Neural crest cell (in vitro differentiated cells): ENCODE measurements around the gene PLOD2. TPM values are rescaled to one million over a fixed set of nuclear protein-coding genes. Genes with fewer than 3 reads are reported as not detected.

Experiments used
- DNase-seq: peaks from one replicate; pipeline ENCODE4 v3.0.0; 2021; ENCODE audit warnings: low read depth, mixed read lengths, low spot score
- H3K27ac Mint-ChIP-seq: one replicate; pipeline ENCODE4 v1.8.0; 2021; ENCODE audit warnings: mild to moderate bottlenecking, mixed read lengths; ENCODE audit not compliant: unreplicated experiment
- H3K27me3 Mint-ChIP-seq: 2 replicates; pipeline ENCODE4 v1.8.0; 2021; ENCODE audit warnings: low read depth, mild to moderate bottlenecking, mixed read lengths
- H3K36me3 Mint-ChIP-seq: 2 replicates; pipeline ENCODE4 v1.8.0; 2021; ENCODE audit warnings: low read depth, mild to moderate bottlenecking, mixed read lengths
- H3K4me1 Mint-ChIP-seq: 2 replicates; pipeline ENCODE4 v1.8.0; 2021; ENCODE audit warnings: mixed read lengths
- H3K4me3 Mint-ChIP-seq: one replicate; pipeline ENCODE4 v1.8.0; 2021; ENCODE audit warnings: mild to moderate bottlenecking, mixed read lengths
- H3K9me3 Mint-ChIP-seq: 2 replicates; pipeline ENCODE4 v1.8.0; 2021; ENCODE audit warnings: mixed read lengths
- CTCF ChIP-seq: fragments of 200-600 bp; sonication (generic); conservative IDR thresholded peaks from 2 replicates; pipeline ENCODE4 v1.5.0; 2021; ENCODE audit warnings: antibody characterized with exemption, mild to moderate bottlenecking
- long read RNA-seq: library from polyadenylated mRNA; unstranded; transcript quantifications from one replicate; pipeline ENCODE4 v2.0.0, GENCODE V29; 2020
- total RNA-seq: library from RNA; stranded (reverse); gene quantifications from 2 replicates; pipeline ENCODE4 v1.2.1, GENCODE V29; 2021

Gene PLOD2
- total RNA-seq: 12.7 and 13.0 TPM in 2 replicates
- long read RNA-seq, transcript PLOD2-210 (2 exons, 761 nt): minor isoform, 7 of 35 reads
- long read RNA-seq, transcript PLOD2-201 (20 exons, 3,732 nt): minor isoform, 7 of 35 reads
- long read RNA-seq, transcript PLOD2-202 (19 exons, 3,665 nt): major isoform, 13 of 35 reads
- long read RNA-seq, partial matches to known transcripts: 6 of 35 reads
- long read RNA-seq, other reads (novel, unspliced or antisense): 1 of 35 reads

DNA sequence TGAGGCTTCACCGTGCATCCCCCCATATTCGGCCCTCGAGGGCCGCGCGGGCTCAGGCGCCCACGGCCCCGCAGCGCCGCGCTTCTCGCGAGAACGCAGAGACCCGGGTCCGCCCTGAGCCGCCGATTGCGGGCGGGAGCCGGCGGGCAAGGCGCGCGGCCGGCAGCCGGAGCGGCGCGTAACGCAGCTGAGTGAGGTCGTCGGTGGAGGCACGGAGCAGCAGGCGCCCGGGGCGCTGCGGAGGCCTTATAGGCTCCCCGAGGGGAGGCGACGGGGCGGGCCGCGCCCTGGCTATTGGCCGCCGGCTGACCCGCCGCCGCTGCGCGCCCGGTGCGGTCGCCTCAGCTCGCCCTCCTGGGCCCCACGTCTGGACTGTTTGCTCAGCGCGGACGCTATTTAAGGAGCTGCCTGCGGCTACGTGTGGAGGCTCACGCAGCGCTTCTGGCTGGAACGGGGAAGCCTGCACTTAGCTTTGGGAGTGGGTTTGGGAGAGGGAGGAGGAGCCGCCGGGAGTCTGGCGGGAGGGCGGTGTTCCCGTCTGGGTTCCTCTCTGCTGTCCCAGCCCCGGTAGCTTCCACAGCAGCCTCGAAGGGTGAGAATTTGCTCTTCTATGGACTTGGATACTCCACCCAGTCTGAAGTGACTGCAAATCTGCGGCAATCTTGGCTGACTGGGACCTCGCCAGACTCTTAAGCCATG is at the start of gene PLOD2:
Gene PLOD2 (minus strand): TSS at position 221 of the 699 bp plus-strand sequence. CDS start 195 bp downstream, at position 26.
- Mint-ChIP-seq H3K27me3 (peaks cover 21% of the 10 kb centered on the region), H3K4me1 (peaks cover 34% of the 10 kb centered on the region), H3K9me3 (peaks cover 3% of the 10 kb centered on the region), H3K4me3 (peak within 1 kb of the TSS; percentile 95), H3K36me3 (peaks cover 3% of the 10 kb centered on the region), H3K27ac (peak within 1 kb of the TSS; percentile 93)
- peak; percentile 51 for DNase-seq
- TF ChIP-seq CTCF: no peak

- peaks cover 7% of the 10 kb centered on the region for H3K9me3 Mint-ChIP-seq
- no peaks in the 10 kb centered on the region for H3K4me1 Mint-ChIP-seq
- H3K36me3 Mint-ChIP-seq: peaks cover 2% of the 10 kb centered on the region
- no peak overlapping the region for H3K4me3 Mint-ChIP-seq
- no peak overlapping the region for H3K27ac Mint-ChIP-seq
- no peak for TF ChIP-seq CTCF
- H3K27me3 Mint-ChIP-seq: no peaks in the 10 kb centered on the region
- no peak for DNase-seq
Observed at GRCh38 chr3:146209371-146209770, 48.4 kb upstream of the PLOD2 start.

- Mint-ChIP-seq H3K4me1 (no peaks in the 10 kb centered on the region), H3K27me3 (no peaks in the 10 kb centered on the region), H3K4me3 (no peak overlapping the region), H3K36me3 (peaks cover 2% of the 10 kb centered on the region), H3K9me3 (peaks cover 4% of the 10 kb centered on the region), H3K27ac (no peak overlapping the region)
- TF ChIP-seq CTCF: no peak
- no peak for DNase-seq
Observed at GRCh38 chr3:146203776-146204175, 42.8 kb upstream of the PLOD2 start.

DNA sequence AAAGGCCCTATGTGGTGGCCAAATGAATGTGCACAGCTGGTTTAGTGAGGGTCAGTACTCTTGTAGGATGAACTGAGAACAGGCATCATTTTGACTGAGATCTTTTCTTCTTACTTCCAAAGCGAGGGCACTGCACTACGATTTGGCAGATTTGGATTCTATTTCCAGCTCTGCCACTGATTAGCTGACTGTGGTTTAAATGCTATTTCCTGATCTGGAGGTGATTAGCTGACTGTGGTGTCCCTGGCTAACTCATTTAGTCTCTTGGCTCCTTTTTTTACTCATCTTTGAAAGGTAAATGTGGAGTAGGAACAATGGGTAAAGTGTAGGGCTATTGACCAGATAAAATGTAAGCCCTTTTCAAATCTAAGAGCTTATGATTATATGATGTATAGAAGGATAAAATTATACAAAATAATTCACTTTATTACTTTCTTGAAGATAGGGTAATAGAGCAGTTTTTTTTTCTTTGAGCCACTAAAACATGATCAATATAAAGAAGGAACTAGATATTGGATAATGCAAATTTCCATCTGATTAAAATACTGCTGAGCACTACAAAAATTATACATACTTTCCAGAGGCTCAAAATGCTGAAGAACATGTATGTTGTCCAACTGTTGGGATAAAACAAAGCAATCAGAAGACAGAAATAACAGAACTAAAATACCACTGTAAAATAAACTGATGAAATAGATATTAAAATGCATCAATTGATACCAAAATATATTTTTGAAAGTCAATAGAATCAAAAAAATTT is 39.7 kb upstream of the PLOD2 start:
- Mint-ChIP-seq H3K27ac (no peak overlapping the region), H3K36me3 (no peaks in the 10 kb centered on the region), H3K27me3 (no peaks in the 10 kb centered on the region), H3K4me1 (no peaks in the 10 kb centered on the region), H3K4me3 (no peak overlapping the region), H3K9me3 (no peaks in the 10 kb centered on the region)
- DNase-seq: no peak
- no peak for TF ChIP-seq CTCF

- Mint-ChIP-seq H3K4me3 (no peak overlapping the region), H3K9me3 (no peaks in the 10 kb centered on the region), H3K36me3 (no peaks in the 10 kb centered on the region), H3K27ac (no peak overlapping the region), H3K27me3 (no peaks in the 10 kb centered on the region), H3K4me1 (no peaks in the 10 kb centered on the region)
- no peak for DNase-seq
- no peak for TF ChIP-seq CTCF
Observed at GRCh38 chr3:146199762-146200161, 38.8 kb upstream of the PLOD2 start.
